PFSK-1 (cell line): ENCODE measurements around the gene TNFRSF19.

Source experiments
- FOXP2 ChIP-seq: optimal IDR thresholded peaks from 2 replicates; pipeline ENCODE3; 2011; ENCODE audit warnings: borderline replicate concordance, control low read depth, inconsistent platforms; ENCODE audit not compliant: insufficient read depth; ENCODE audit errors: extremely low read length, extremely low read depth
- POLR2AphosphoS5 ChIP-seq: IDR thresholded peaks from 2 replicates; pipeline ENCODE4 v1.6.1; 2012; ENCODE audit warnings: low read depth, mild to moderate bottlenecking, control low read depth, low read length, moderate library complexity
- TAF1 ChIP-seq: IDR thresholded peaks from 2 replicates; pipeline ENCODE4 v1.6.1; 2012; ENCODE audit warnings: low read length, control low read depth, borderline replicate concordance; ENCODE audit not compliant: insufficient read depth

DNA sequence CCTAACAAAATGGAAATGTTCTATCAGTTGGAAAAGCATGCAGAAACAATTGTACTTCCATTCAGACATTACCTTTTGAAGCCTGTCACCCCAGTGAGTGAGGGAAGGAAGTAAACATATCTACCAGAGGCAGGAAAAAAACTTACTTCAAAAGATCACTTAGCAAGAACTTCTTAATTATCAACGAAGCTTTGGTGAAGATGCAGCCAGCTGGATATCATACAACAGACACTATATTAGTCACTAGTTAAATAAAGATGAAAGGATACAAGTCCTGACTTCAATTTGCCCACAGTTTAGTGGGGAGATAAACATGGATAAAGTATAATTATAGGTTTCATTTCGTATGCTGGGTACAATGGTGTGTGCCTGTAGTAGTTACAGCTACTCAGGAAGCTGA lies 148.8 kb downstream of the TNFRSF19 start:
- TF ChIP-seq POLR2AphosphoS5 = no peak
- no peak for TF ChIP-seq FOXP2
- TF ChIP-seq TAF1 = no peak
